Measurements from ENCODE around the gene SLC15A5.

SLC15A5 gene

GRCh38 chr12:16300122-16300521, 22.6 kb upstream of the SLC15A5 start:
- ATAC-seq (ENCODE audit: low read depth): no peak
- no peak for TF ChIP-seq CTCF (IDR thresholded peaks at IDR 0.05; ENCODE audit: poor library complexity, severe bottlenecking)
- DNase-seq (ENCODE audit: low spot score): no peak

GRCh38 chr12:16299403-16299802, 21.9 kb upstream of the SLC15A5 start:
- no peaks in the 10 kb centered on the region for H3K36me3 ChIP-seq (ENCODE audit: low read depth)
- H3K27me3 ChIP-seq (ENCODE audit: insufficient read depth, poor library complexity, severe bottlenecking): no peaks in the 10 kb centered on the region
- DNase-seq (ENCODE audit: low spot score) (no peak), ATAC-seq (ENCODE audit: low read depth) (peak; percentile 64)
- H3K27ac ChIP-seq (ENCODE audit: poor library complexity, severe bottlenecking): no peak overlapping the region
- H3K9me3 ChIP-seq (ENCODE audit: severe bottlenecking): no peaks in the 10 kb centered on the region
- H3K4me3 ChIP-seq (ENCODE audit: severe bottlenecking): no peak overlapping the region
- TF ChIP-seq CTCF (IDR thresholded peaks at IDR 0.05; ENCODE audit: poor library complexity, severe bottlenecking): no peak
- peaks cover 7% of the 10 kb centered on the region for H3K4me1 ChIP-seq (ENCODE audit: insufficient read depth, poor library complexity, severe bottlenecking)

More at GRCh38 chr12:16300122-16300521, 22.6 kb upstream of the SLC15A5 start:
- no peak overlapping the region for H3K4me3 ChIP-seq (ENCODE audit: severe bottlenecking)
- peaks cover 7% of the 10 kb centered on the region for H3K4me1 ChIP-seq (ENCODE audit: insufficient read depth, poor library complexity, severe bottlenecking)
- H3K9me3 ChIP-seq (ENCODE audit: severe bottlenecking): no peaks in the 10 kb centered on the region
- no peaks in the 10 kb centered on the region for H3K36me3 ChIP-seq (ENCODE audit: low read depth)
- no peaks in the 10 kb centered on the region for H3K27me3 ChIP-seq (ENCODE audit: insufficient read depth, poor library complexity, severe bottlenecking)
- H3K27ac ChIP-seq (ENCODE audit: poor library complexity, severe bottlenecking): no peak overlapping the region

GRCh38 chr12:16297521-16297920, 20.0 kb upstream of the SLC15A5 start:
- ATAC-seq (ENCODE audit: low read depth) (no peak), DNase-seq (ENCODE audit: low spot score) (no peak)
- Histone ChIP-seq H3K36me3 (ENCODE audit: low read depth) (no peaks in the 10 kb centered on the region), H3K4me3 (ENCODE audit: severe bottlenecking) (no peak overlapping the region), H3K27me3 (ENCODE audit: insufficient read depth, poor library complexity, severe bottlenecking) (no peaks in the 10 kb centered on the region), H3K9me3 (ENCODE audit: severe bottlenecking) (no peaks in the 10 kb centered on the region), H3K4me1 (ENCODE audit: insufficient read depth, poor library complexity, severe bottlenecking) (peaks cover 7% of the 10 kb centered on the region), H3K27ac (ENCODE audit: poor library complexity, severe bottlenecking) (no peak overlapping the region)
- TF ChIP-seq CTCF (IDR thresholded peaks at IDR 0.05; ENCODE audit: poor library complexity, severe bottlenecking): no peak

GRCh38 chr12:16294376-16294956, 17.0 kb upstream of the SLC15A5 start:
- ATAC-seq (ENCODE audit: low read depth) (no peak), DNase-seq (ENCODE audit: low spot score) (no peak)
- no peaks in the 10 kb centered on the region for H3K27me3 ChIP-seq (ENCODE audit: insufficient read depth, poor library complexity, severe bottlenecking)
- no peak overlapping the region for H3K27ac ChIP-seq (ENCODE audit: poor library complexity, severe bottlenecking)
- TF ChIP-seq CTCF (IDR thresholded peaks at IDR 0.05; ENCODE audit: poor library complexity, severe bottlenecking): no peak
- H3K36me3 ChIP-seq (ENCODE audit: low read depth): no peaks in the 10 kb centered on the region
- H3K4me3 ChIP-seq (ENCODE audit: severe bottlenecking): no peak overlapping the region
- no peaks in the 10 kb centered on the region for H3K9me3 ChIP-seq (ENCODE audit: severe bottlenecking)
- peaks cover 4% of the 10 kb centered on the region for H3K4me1 ChIP-seq (ENCODE audit: insufficient read depth, poor library complexity, severe bottlenecking)

- Histone ChIP-seq H3K9me3 (ENCODE audit: severe bottlenecking) (no peaks in the 10 kb centered on the region), H3K27ac (ENCODE audit: poor library complexity, severe bottlenecking) (no peak overlapping the region), H3K4me1 (ENCODE audit: insufficient read depth, poor library complexity, severe bottlenecking) (no peaks in the 10 kb centered on the region), H3K4me3 (ENCODE audit: severe bottlenecking) (no peak overlapping the region), H3K36me3 (ENCODE audit: low read depth) (no peaks in the 10 kb centered on the region), H3K27me3 (ENCODE audit: insufficient read depth, poor library complexity, severe bottlenecking) (no peaks in the 10 kb centered on the region)
- no peak for ATAC-seq (ENCODE audit: low read depth)
- no peak for TF ChIP-seq CTCF (IDR thresholded peaks at IDR 0.05; ENCODE audit: poor library complexity, severe bottlenecking)
- DNase-seq (ENCODE audit: low spot score): no peak
Observed at GRCh38 chr12:16291032-16291431, 13.5 kb upstream of the SLC15A5 start.
